ENCODE data around the gene FHOD3. TPM values are rescaled to one million over a fixed set of nuclear protein-coding genes. Genes with fewer than 3 reads are reported as not detected.
A peak's percentile ranks its signal among the peaks of the same experiment; 100 is the strongest.

FHOD3 gene
- total RNA-seq, 1 experiment from 2014 or later: 18.1 TPM

- H3K4me3 ChIP-seq (ENCODE audit: low read length): no peak overlapping the region
- H3K9me2 ChIP-seq (replicated peaks; ENCODE audit: low read length): no peaks in the 10 kb centered on the region
- H3K79me2 ChIP-seq (ENCODE audit: low read length): no peaks in the 10 kb centered on the region
- no peaks in the 10 kb centered on the region for H3K27me3 ChIP-seq (ENCODE audit: low read length)
- ChIA-PET CTCF (no interaction called here), POLR2A (ENCODE audit: unreplicated experiment) (no interaction called here)
- no peaks in the 10 kb centered on the region for H3K36me3 ChIP-seq (ENCODE audit: low read depth, low read length)
- no peaks in the 10 kb centered on the region for H3K9me3 ChIP-seq (ENCODE audit: low read length)
- BruUV-seq (replicated peaks): no TSS peak
- H3K9ac ChIP-seq (ENCODE audit: low read length): no peak overlapping the region
- TF ChIP-seq EZH2 (IDR thresholded peaks at IDR 0.05; ENCODE audit: low read length, unreplicated experiment) (no peak), EZH2phosphoT487 (IDR thresholded peaks at IDR 0.05; ENCODE audit: borderline replicate concordance, low read length) (no peak), CTCF (conservative IDR thresholded peaks at IDR 0.05; ENCODE audit: low read depth, low read length) (no peak)
- H3K4me2 ChIP-seq (ENCODE audit: low read length): no peak overlapping the region
- H2AFZ ChIP-seq (ENCODE audit: low read length): no peak overlapping the region
- H4K20me1 ChIP-seq (ENCODE audit: low read length): no peaks in the 10 kb centered on the region
- ATAC-seq: no peak
- intact Hi-C loops (cut with micrococcal nuclease): no loop called here
- no peak for DNase-seq
- no peak overlapping the region for H3K27ac ChIP-seq (ENCODE audit: low read length)
- no peaks in the 10 kb centered on the region for H3F3A ChIP-seq (ENCODE audit: low read length, unreplicated experiment)
- peaks cover 8% of the 10 kb centered on the region for H3K4me1 ChIP-seq (ENCODE audit: insufficient read depth, low read length)
These were observed 394.9 kb downstream of the FHOD3 start for GRCh38 chr18:36692371-36692770.

- Histone ChIP-seq H4K20me1 (ENCODE audit: low read length) (no peaks in the 10 kb centered on the region), H3K4me1 (ENCODE audit: insufficient read depth, low read length) (peaks cover 13% of the 10 kb centered on the region), H3F3A (ENCODE audit: low read length, unreplicated experiment) (no peaks in the 10 kb centered on the region), H3K4me2 (ENCODE audit: low read length) (no peak overlapping the region), H3K79me2 (ENCODE audit: low read length) (no peaks in the 10 kb centered on the region), H3K27me3 (ENCODE audit: low read length) (no peaks in the 10 kb centered on the region), H3K27ac (ENCODE audit: low read length) (no peak overlapping the region), H3K9me2 (replicated peaks; ENCODE audit: low read length) (no peaks in the 10 kb centered on the region), H3K9ac (ENCODE audit: low read length) (no peak overlapping the region), H3K36me3 (ENCODE audit: low read depth, low read length) (no peaks in the 10 kb centered on the region), H3K9me3 (ENCODE audit: low read length) (no peaks in the 10 kb centered on the region), H2AFZ (ENCODE audit: low read length) (no peak overlapping the region), H3K4me3 (ENCODE audit: low read length) (no peak overlapping the region)
- no TSS peak for BruUV-seq (replicated peaks)
- ChIA-PET POLR2A (ENCODE audit: unreplicated experiment) (no interaction called here), CTCF (no interaction called here)
- TF ChIP-seq EZH2phosphoT487 (IDR thresholded peaks at IDR 0.05; ENCODE audit: borderline replicate concordance, low read length) (no peak), CTCF (conservative IDR thresholded peaks at IDR 0.05; ENCODE audit: low read depth, low read length) (no peak)
- DNase-seq: no peak
- ATAC-seq: no peak
- intact Hi-C loops (cut with micrococcal nuclease): no loop called here
These were observed 395.4 kb downstream of the FHOD3 start for GRCh38 chr18:36692921-36693332.

- H3K9me3 ChIP-seq (ENCODE audit: low read length): no peaks in the 10 kb centered on the region
- no peaks in the 10 kb centered on the region for H3K79me2 ChIP-seq (ENCODE audit: low read length)
- no peak overlapping the region for H2AFZ ChIP-seq (ENCODE audit: low read length)
- no peaks in the 10 kb centered on the region for H3K36me3 ChIP-seq (ENCODE audit: low read depth, low read length)
- H3K27me3 ChIP-seq (ENCODE audit: low read length): no peaks in the 10 kb centered on the region
- ChIA-PET CTCF (no interaction called here), POLR2A (ENCODE audit: unreplicated experiment) (no interaction called here)
- no peak for TF ChIP-seq EZH2phosphoT487 (IDR thresholded peaks at IDR 0.05; ENCODE audit: borderline replicate concordance, low read length)
- TF ChIP-seq EZH2 (IDR thresholded peaks at IDR 0.05; ENCODE audit: low read length, unreplicated experiment): no peak
- no peak for TF ChIP-seq CTCF (conservative IDR thresholded peaks at IDR 0.05; ENCODE audit: low read depth, low read length)
- H3F3A ChIP-seq (ENCODE audit: low read length, unreplicated experiment): no peaks in the 10 kb centered on the region
- no peak overlapping the region for H3K4me2 ChIP-seq (ENCODE audit: low read length)
- H3K4me1 ChIP-seq (ENCODE audit: insufficient read depth, low read length): peaks cover 16% of the 10 kb centered on the region
- H3K9ac ChIP-seq (ENCODE audit: low read length): no peak overlapping the region
- BruUV-seq (replicated peaks): no TSS peak
- DNase-seq: peak; percentile 5
- intact Hi-C loops (cut with micrococcal nuclease): no loop called here
- no peak overlapping the region for H3K4me3 ChIP-seq (ENCODE audit: low read length)
- peak; percentile 92 for ATAC-seq
- H4K20me1 ChIP-seq (ENCODE audit: low read length): no peaks in the 10 kb centered on the region
- no peak overlapping the region for H3K27ac ChIP-seq (ENCODE audit: low read length)
- no peaks in the 10 kb centered on the region for H3K9me2 ChIP-seq (replicated peaks; ENCODE audit: low read length)
These were observed 396.6 kb downstream of the FHOD3 start for GRCh38 chr18:36693931-36694620.
